DND-41 (cell line): Measurements from ENCODE around the gene OR10AD1.

Experiments
- ATAC-seq: fragments of 200-7000 bp; cut with Tn5 transposase; 3 replicates; pipeline ENCODE4 v1.9.1; 2021; ENCODE audit warnings: low read depth; ENCODE audit not compliant: insufficient read depth
- DNase-seq: peaks from one replicate; pipeline ENCODE4 v3.0.0-alpha.2; 2020
- H2AFZ ChIP-seq: 2 replicates; pipeline ENCODE4 v1.6.0; 2012; ENCODE audit warnings: low read depth, low read length
- H3K27ac ChIP-seq: 2 replicates; pipeline ENCODE4 v1.5.1; 2012; ENCODE audit warnings: low read length, inconsistent platforms
- H3K27me3 ChIP-seq: fragments of 200-600 bp; sonication (generic); 2 replicates; pipeline ENCODE4 v1.6.0; 2012; ENCODE audit warnings: low read length, mild to moderate bottlenecking, inconsistent platforms; ENCODE audit not compliant: insufficient read depth, poor library complexity
- H3K36me3 ChIP-seq: 2 replicates; pipeline ENCODE4 v1.5.1; 2012; ENCODE audit warnings: low read length, inconsistent platforms; ENCODE audit not compliant: insufficient read depth
- H3K4me1 ChIP-seq: 2 replicates; pipeline ENCODE4 v1.5.1; 2012; ENCODE audit warnings: mild to moderate bottlenecking, low read length; ENCODE audit not compliant: insufficient read depth
- H3K4me2 ChIP-seq: 2 replicates; pipeline ENCODE4 v1.6.0; 2012; ENCODE audit warnings: mild to moderate bottlenecking, moderate library complexity, low read length, inconsistent platforms; ENCODE audit not compliant: insufficient read depth
- H3K4me3 ChIP-seq, 2 experiments: fragments of 200-600 bp in 1 of 2; shearing (Covaris generic) in 1 of 2; 2 replicates each; pipeline ENCODE4 v1.5.1; 2012 to 2016; ENCODE audit warnings: inconsistent platforms in 2 of 2, low read length in 2 of 2, mild to moderate bottlenecking in 2 of 2, low read depth in 1 of 2, moderate library complexity in 1 of 2
- H3K79me2 ChIP-seq: 2 replicates; pipeline ENCODE4 v1.6.0; 2012; ENCODE audit warnings: low read length, inconsistent platforms; ENCODE audit not compliant: insufficient read depth
- H3K9ac ChIP-seq: 2 replicates; pipeline ENCODE4 v1.6.0; 2012; ENCODE audit warnings: low read depth, mild to moderate bottlenecking, inconsistent platforms, low read length, moderate library complexity
- H3K9me3 ChIP-seq: 2 replicates; pipeline ENCODE4 v1.5.1; 2012; ENCODE audit warnings: low read length, moderate library complexity, mild to moderate bottlenecking, inconsistent platforms; ENCODE audit not compliant: insufficient read depth, severe bottlenecking
- H4K20me1 ChIP-seq: 2 replicates; pipeline ENCODE4 v1.6.0; 2012; ENCODE audit warnings: low read length; ENCODE audit not compliant: insufficient read depth
- EZH2 ChIP-seq: IDR thresholded peaks from 3 replicates; pipeline ENCODE4 v1.6.1; 2012; ENCODE audit warnings: borderline replicate concordance, low read depth, mild to moderate bottlenecking, moderate library complexity, low read length, inconsistent platforms; ENCODE audit not compliant: severe bottlenecking
- TF ChIP-seq, protein P1 (sequence below): IDR thresholded peaks from 2 replicates; pipeline ENCODE4 v1.5.1; 2012; ENCODE audit warnings: borderline replicate concordance, low read length, moderate library complexity, mild to moderate bottlenecking; ENCODE audit not compliant: poor library complexity, severe bottlenecking; ENCODE audit errors: extremely low read depth

OR10AD1 gene

DNA sequence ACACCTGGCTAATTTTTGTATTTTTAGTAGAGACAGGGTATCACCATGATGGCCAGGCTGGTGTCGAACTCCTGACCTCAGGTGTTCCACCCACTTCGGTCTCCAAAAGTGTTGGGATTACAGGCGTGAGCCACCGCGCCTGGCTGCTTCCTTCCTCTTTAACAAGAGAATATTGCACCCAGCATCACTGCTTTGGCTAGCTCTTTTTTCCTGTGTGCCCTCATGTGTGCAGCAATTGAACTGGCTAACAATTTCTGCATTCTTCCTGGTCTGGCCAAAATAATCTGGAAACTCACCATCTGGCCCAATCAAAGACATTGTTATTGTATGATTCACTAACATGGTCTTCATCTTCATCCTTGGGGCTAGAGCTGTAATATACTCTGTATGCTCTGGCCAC lies 43.0 kb downstream of the OR10AD1 start:
- DNase-seq: no peak
- Histone ChIP-seq H3K4me3 (no peak overlapping the region), H3K79me2 (peaks cover 19% of the 10 kb centered on the region), H3K4me1 (peaks cover 21% of the 10 kb centered on the region), H3K4me2 (no peak overlapping the region), H3K9ac (no peak overlapping the region), H4K20me1 (no peaks in the 10 kb centered on the region), H3K36me3 (no peaks in the 10 kb centered on the region), H3K27me3 (no peaks in the 10 kb centered on the region), H3K9me3 (no peaks in the 10 kb centered on the region), H3K27ac (no peak overlapping the region), H2AFZ (no peak overlapping the region)
- no peak for ATAC-seq
- TF ChIP-seq, protein P1, sequence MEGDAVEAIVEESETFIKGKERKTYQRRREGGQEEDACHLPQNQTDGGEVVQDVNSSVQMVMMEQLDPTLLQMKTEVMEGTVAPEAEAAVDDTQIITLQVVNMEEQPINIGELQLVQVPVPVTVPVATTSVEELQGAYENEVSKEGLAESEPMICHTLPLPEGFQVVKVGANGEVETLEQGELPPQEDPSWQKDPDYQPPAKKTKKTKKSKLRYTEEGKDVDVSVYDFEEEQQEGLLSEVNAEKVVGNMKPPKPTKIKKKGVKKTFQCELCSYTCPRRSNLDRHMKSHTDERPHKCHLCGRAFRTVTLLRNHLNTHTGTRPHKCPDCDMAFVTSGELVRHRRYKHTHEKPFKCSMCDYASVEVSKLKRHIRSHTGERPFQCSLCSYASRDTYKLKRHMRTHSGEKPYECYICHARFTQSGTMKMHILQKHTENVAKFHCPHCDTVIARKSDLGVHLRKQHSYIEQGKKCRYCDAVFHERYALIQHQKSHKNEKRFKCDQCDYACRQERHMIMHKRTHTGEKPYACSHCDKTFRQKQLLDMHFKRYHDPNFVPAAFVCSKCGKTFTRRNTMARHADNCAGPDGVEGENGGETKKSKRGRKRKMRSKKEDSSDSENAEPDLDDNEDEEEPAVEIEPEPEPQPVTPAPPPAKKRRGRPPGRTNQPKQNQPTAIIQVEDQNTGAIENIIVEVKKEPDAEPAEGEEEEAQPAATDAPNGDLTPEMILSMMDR: no peak
- no peak for TF ChIP-seq EZH2

DNA sequence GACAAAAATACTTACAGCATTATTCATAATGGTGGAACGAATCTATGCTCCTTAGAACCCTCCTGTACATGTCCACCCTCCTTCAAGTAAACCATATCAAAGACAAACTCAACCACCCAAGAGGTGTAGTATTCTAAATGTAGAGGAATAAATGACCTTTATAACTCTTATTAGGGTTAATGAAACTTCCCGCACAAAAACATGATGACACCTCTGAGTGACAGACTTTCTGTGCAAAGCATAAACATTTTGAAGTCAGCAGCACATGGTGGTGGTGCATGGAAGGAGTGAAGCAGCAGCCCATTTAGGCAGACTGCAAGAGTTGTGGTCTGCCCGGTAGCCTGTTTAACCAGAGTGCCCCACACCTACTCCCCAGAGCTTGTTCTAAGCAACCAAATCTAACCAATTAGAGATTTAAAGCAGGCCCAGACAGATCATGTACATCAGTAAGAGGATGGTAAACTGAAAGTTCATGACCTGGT lies 45.2 kb downstream of the OR10AD1 start:
- Histone ChIP-seq H4K20me1 (no peaks in the 10 kb centered on the region), H3K9me3 (no peaks in the 10 kb centered on the region), H3K36me3 (peaks cover 7% of the 10 kb centered on the region), H3K79me2 (peaks cover 35% of the 10 kb centered on the region), H3K4me3 (peak overlapping the region; percentile 48 to 77; a peak in 3 of 4 replicates), H3K9ac (peak overlapping the region; percentile 80), H3K4me1 (peaks cover 24% of the 10 kb centered on the region), H3K4me2 (peak overlapping the region; percentile 96), H3K27ac (peak overlapping the region; percentile 85), H3K27me3 (no peaks in the 10 kb centered on the region), H2AFZ (peak overlapping the region; percentile 83)
- DNase-seq: peak; percentile 18
- no peak for TF ChIP-seq EZH2
- TF ChIP-seq, protein P1: no peak
- ATAC-seq: peak; percentile 27

DNA sequence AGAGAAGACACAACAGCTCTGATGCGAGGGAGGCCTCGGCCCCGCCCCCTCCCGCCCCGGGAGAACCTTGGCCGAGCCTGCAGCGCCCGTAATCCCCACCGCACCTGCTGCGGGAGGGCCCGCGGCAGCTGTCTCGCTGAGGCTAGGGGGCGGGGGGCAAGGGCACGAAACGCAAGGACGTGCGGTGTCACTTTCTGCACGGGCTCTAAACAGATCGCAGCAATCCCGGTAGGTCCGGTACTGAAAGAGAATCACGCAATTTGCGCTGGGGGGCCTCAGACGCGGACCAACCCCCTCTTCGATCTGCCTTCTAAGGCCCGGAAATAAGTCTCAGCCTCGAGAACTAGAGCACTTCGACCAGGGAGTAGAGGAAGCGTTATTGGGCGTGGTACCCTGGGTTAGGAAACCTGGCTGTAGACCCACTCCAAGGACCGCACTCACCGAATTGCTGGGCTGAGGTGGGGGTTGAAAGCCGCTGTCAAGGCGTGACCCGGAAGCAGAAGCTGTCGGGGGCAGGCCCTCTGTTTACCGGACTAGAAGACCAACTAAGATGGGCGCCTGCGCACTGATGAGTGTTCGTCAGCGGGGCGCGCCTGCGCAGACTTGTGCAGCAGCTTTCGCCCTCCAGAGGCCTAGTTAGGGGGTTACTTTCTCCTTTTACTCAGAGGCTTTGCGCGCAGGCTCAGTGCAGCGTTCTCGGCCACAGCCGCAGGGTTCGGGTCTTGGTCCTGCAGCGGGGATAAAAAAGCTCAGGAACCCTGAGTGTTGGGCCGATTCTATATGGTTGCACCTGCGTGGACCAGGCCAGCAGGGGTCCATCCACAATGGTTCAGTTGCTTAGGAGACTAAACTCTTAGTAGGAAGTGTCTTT lies 45.8 kb downstream of the OR10AD1 start, which contains the start of gene ASB8:
TSS of gene ASB8 (minus strand) at position 498 of the 871 bp plus-strand sequence. CDS start 4,019 bp downstream, outside the sequence.
- H3K9me3 ChIP-seq: no peaks in the 10 kb centered on the region
- peaks cover 13% of the 10 kb centered on the region for H3K36me3 ChIP-seq
- DNase-seq (peak; percentile 99), ATAC-seq (peak; percentile 94)
- H3K79me2 ChIP-seq: peaks cover 37% of the 10 kb centered on the region
- H3K27ac ChIP-seq: peak within 1 kb of the TSS; percentile 85
- H3K4me2 ChIP-seq: peak within 1 kb of the TSS; percentile 96
- peak within 1 kb of the TSS; percentile 48 to 77 for H3K4me3 ChIP-seq
- peaks cover 24% of the 10 kb centered on the region for H3K4me1 ChIP-seq
- no peaks in the 10 kb centered on the region for H3K27me3 ChIP-seq
- TF ChIP-seq EZH2: no peak
- TF ChIP-seq, protein P1: peak; percentile 73
- peak within 1 kb of the TSS; percentile 83 for H2AFZ ChIP-seq
- no peaks in the 10 kb centered on the region for H4K20me1 ChIP-seq
- H3K9ac ChIP-seq: peak within 1 kb of the TSS; percentile 80
